Neural cell (in vitro differentiated cells): Measurements from ENCODE around the gene CAMK1D. TPM values are rescaled to one million over a fixed set of nuclear protein-coding genes. Genes with fewer than 3 reads are reported as not detected.

Source experiments
- H2AFZ ChIP-seq: fragments of 200-600, 300-800 bp; sonication (generic), shearing (Covaris generic); 2 replicates; pipeline ENCODE4 v1.6.0; 2014; ENCODE audit warnings: low read depth, mild to moderate bottlenecking, antibody characterized with exemption, low read length, moderate library complexity
- H3F3A ChIP-seq: fragments of 200-600 bp; shearing (Covaris generic); 2 replicates; pipeline ENCODE4 v1.6.1; 2016; ENCODE audit warnings: mild to moderate bottlenecking, moderate library complexity, mixed read lengths, antibody characterized with exemption, low read length; ENCODE audit not compliant: insufficient read depth, poor library complexity, severe bottlenecking
- H3K27ac ChIP-seq: fragments of 200-600, 300-800 bp; sonication (generic), shearing (Covaris generic); 2 replicates; pipeline ENCODE4 v1.5.1; 2014; ENCODE audit warnings: mild to moderate bottlenecking, low read length, moderate library complexity
- H3K27me3 ChIP-seq: fragments of 300-800, 200-600 bp; sonication (generic), shearing (Covaris generic); 2 replicates; pipeline ENCODE4 v1.6.0; 2014; ENCODE audit warnings: mild to moderate bottlenecking, low read depth, low read length, moderate library complexity; ENCODE audit not compliant: insufficient read depth
- H3K36me3 ChIP-seq: fragments of 300-800, 200-600 bp; sonication (generic), shearing (Covaris generic); 2 replicates; pipeline ENCODE4 v1.5.1; 2014; ENCODE audit warnings: mild to moderate bottlenecking, antibody characterized with exemption, low read length, moderate library complexity; ENCODE audit not compliant: insufficient read depth
- H3K4me2 ChIP-seq: fragments of 300-800, 200-600 bp; sonication (generic), shearing (Covaris generic); 2 replicates; pipeline ENCODE4 v1.6.0; 2014; ENCODE audit warnings: mild to moderate bottlenecking, low read length
- H3K4me3 ChIP-seq: fragments of 300-800, 200-600 bp; sonication (generic), shearing (Covaris generic); 2 replicates; pipeline ENCODE4 v1.5.1; 2014; ENCODE audit warnings: mild to moderate bottlenecking, low read length, moderate library complexity
- H3K79me2 ChIP-seq: fragments of 200-600 bp; shearing (Covaris generic); replicated peaks from 2 replicates; pipeline ENCODE4 v1.6.0; 2014; ENCODE audit warnings: mild to moderate bottlenecking, low read length, moderate library complexity; ENCODE audit not compliant: insufficient read depth
- H3K9ac ChIP-seq: fragments of 300-800, 200-600 bp; sonication (generic), shearing (Covaris generic); 2 replicates; pipeline ENCODE4 v1.6.1; 2016; ENCODE audit warnings: mild to moderate bottlenecking, low read length, mixed read lengths
- H3K9me2 ChIP-seq: fragments of 200-600 bp; shearing (Covaris generic); 2 replicates; pipeline ENCODE4 v1.6.1; 2016; ENCODE audit warnings: mild to moderate bottlenecking, low read length, mixed read lengths; ENCODE audit not compliant: insufficient read depth
- H3K9me3 ChIP-seq: fragments of 200-600, 300-800 bp; sonication (generic), shearing (Covaris generic); 2 replicates; pipeline ENCODE4 v1.6.1; 2016; ENCODE audit warnings: mild to moderate bottlenecking, mixed run types, low read length, moderate library complexity, mixed read lengths
- H4K20me1 ChIP-seq: fragments of 200-600 bp; shearing (Covaris generic); 2 replicates; pipeline ENCODE4 v1.6.1; 2016; ENCODE audit warnings: mild to moderate bottlenecking, mixed run types; ENCODE audit not compliant: insufficient read depth
- EP300 ChIP-seq: fragments of 450-650 bp; conservative IDR thresholded peaks from 2 replicates; pipeline ENCODE4 v1.6.1; 2014; ENCODE audit warnings: antibody characterized with exemption, mild to moderate bottlenecking, moderate library complexity; ENCODE audit not compliant: poor library complexity, severe bottlenecking
- EZH2 ChIP-seq: fragments of 200-600, 300-800 bp; shearing (Covaris generic), sonication (generic); IDR thresholded peaks from 2 replicates; pipeline ENCODE4 v1.6.1; 2014; ENCODE audit warnings: antibody characterized with exemption, low read length, borderline replicate concordance, mild to moderate bottlenecking; ENCODE audit not compliant: insufficient read depth, poor library complexity, severe bottlenecking
- MXI1 ChIP-seq: fragments of 450-650 bp; conservative IDR thresholded peaks from 2 replicates; pipeline ENCODE4 v1.6.1; 2014; ENCODE audit warnings: antibody characterized with exemption, mild to moderate bottlenecking; ENCODE audit not compliant: poor library complexity, severe bottlenecking
- POLR2AphosphoS5 ChIP-seq: IDR thresholded peaks from 2 replicates; pipeline ENCODE4 v1.6.1; 2012
- RAD21 ChIP-seq: fragments of 450-650 bp; conservative IDR thresholded peaks from 2 replicates; pipeline ENCODE4 v1.6.1; 2014; ENCODE audit warnings: antibody characterized with exemption, mild to moderate bottlenecking, moderate library complexity
- SMC3 ChIP-seq: fragments of 450-650 bp; conservative IDR thresholded peaks from 2 replicates; pipeline ENCODE4 v1.6.1; 2014; ENCODE audit warnings: antibody characterized with exemption, mild to moderate bottlenecking, moderate library complexity; ENCODE audit not compliant: poor library complexity
- TAF1 ChIP-seq: IDR thresholded peaks from 2 replicates; pipeline ENCODE4 v1.6.1; 2012; ENCODE audit warnings: low read depth
- polyA plus RNA-seq: library from polyadenylated mRNA; depleted of rRNA; stranded (reverse); fragments of >200 nt; gene quantifications from 2 replicates; pipeline ENCODE4 v1.2.3, GENCODE V29; 2014
- TF ChIP-seq, protein P1 (sequence below): fragments of 450-650 bp; IDR thresholded peaks from 2 replicates; pipeline ENCODE4 v1.5.1; 2014; ENCODE audit warnings: antibody characterized with exemption, mild to moderate bottlenecking, moderate library complexity; ENCODE audit not compliant: poor library complexity, severe bottlenecking
- TF ChIP-seq, protein P2 (sequence below): IDR thresholded peaks from 2 replicates; pipeline ENCODE4 v1.6.1; 2012; ENCODE audit warnings: borderline replicate concordance

Gene CAMK1D
- polyA plus RNA-seq, 1 donor from 2014 or later: 13.8 TPM

DNA sequence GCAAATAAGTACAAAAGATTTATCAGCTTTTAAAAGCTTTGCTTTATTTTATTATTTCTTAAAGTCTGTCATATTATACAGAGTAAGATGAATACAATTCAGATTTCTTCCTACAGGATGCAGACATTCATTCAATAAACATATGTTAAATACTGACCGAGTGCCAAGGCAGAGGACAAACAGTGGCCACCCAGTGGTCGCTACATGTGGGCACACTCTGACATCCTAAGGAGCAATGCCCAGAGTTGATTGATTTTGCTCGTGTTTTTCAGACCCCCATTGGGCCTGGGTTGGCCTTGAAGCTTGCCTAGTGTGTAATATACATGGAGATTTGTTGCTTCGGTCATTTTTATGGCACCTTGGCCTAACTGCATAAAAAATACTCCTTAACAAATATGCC lies 451.0 kb downstream of the CAMK1D start:
- Histone ChIP-seq H3K9me2 (no peaks in the 10 kb centered on the region), H3K4me2 (no peak overlapping the region)

DNA sequence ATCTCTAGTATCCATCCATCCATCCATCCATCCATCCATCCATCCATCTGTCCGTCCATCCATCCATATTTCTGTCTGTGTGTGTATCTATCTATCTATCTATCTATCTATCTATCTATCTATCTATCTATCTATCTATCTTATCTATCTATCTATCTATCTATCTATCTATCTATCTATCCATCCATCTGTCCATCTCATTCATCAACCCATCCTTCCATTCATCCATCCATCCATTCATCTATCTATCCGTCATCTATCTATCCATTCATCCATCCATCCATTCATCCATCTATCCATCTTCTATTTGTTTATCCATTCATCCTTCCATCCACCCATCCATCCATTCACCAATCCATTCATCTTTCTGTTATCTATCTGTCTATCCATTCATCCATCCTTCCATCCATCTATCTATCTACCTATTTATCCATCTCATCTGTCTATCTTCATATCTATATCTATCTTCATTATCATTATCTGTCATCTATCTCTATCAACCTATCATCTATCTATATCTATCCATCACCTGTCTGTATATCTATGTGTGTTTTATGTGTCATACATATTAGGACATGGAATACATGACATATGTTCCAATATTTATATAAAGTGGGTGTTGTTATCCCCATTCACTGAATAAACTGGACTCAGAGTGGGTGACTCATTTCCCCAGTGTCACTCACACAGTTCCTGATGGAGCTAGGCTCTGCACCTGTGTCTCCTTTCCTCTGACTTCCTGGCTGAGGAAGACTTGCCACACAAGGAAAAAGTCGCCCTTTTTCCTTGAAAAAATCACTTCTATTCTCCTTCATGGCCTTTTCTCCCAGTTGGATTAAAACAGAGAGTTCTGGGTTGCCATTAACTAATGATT lies 452.1 kb downstream of the CAMK1D start:
- Histone ChIP-seq H3K27ac (no peak overlapping the region), H3K4me2 (no peak overlapping the region), H2AFZ (no peak overlapping the region), H3K9me3 (no peaks in the 10 kb centered on the region), H3K27me3 (no peaks in the 10 kb centered on the region), H3K79me2 (no peaks in the 10 kb centered on the region), H3K9me2 (no peaks in the 10 kb centered on the region), H3K4me3 (no peak overlapping the region), H3K9ac (no peak overlapping the region), H4K20me1 (no peaks in the 10 kb centered on the region), H3K36me3 (no peaks in the 10 kb centered on the region), H3F3A (no peaks in the 10 kb centered on the region)
- TF ChIP-seq EZH2 (no peak), RAD21 (no peak), SMC3 (no peak), EP300 (no peak), MXI1 (no peak), POLR2AphosphoS5 (no peak), TAF1 (no peak)
- TF ChIP-seq, protein P1, sequence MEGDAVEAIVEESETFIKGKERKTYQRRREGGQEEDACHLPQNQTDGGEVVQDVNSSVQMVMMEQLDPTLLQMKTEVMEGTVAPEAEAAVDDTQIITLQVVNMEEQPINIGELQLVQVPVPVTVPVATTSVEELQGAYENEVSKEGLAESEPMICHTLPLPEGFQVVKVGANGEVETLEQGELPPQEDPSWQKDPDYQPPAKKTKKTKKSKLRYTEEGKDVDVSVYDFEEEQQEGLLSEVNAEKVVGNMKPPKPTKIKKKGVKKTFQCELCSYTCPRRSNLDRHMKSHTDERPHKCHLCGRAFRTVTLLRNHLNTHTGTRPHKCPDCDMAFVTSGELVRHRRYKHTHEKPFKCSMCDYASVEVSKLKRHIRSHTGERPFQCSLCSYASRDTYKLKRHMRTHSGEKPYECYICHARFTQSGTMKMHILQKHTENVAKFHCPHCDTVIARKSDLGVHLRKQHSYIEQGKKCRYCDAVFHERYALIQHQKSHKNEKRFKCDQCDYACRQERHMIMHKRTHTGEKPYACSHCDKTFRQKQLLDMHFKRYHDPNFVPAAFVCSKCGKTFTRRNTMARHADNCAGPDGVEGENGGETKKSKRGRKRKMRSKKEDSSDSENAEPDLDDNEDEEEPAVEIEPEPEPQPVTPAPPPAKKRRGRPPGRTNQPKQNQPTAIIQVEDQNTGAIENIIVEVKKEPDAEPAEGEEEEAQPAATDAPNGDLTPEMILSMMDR: no peak
- TF ChIP-seq, protein P2, sequence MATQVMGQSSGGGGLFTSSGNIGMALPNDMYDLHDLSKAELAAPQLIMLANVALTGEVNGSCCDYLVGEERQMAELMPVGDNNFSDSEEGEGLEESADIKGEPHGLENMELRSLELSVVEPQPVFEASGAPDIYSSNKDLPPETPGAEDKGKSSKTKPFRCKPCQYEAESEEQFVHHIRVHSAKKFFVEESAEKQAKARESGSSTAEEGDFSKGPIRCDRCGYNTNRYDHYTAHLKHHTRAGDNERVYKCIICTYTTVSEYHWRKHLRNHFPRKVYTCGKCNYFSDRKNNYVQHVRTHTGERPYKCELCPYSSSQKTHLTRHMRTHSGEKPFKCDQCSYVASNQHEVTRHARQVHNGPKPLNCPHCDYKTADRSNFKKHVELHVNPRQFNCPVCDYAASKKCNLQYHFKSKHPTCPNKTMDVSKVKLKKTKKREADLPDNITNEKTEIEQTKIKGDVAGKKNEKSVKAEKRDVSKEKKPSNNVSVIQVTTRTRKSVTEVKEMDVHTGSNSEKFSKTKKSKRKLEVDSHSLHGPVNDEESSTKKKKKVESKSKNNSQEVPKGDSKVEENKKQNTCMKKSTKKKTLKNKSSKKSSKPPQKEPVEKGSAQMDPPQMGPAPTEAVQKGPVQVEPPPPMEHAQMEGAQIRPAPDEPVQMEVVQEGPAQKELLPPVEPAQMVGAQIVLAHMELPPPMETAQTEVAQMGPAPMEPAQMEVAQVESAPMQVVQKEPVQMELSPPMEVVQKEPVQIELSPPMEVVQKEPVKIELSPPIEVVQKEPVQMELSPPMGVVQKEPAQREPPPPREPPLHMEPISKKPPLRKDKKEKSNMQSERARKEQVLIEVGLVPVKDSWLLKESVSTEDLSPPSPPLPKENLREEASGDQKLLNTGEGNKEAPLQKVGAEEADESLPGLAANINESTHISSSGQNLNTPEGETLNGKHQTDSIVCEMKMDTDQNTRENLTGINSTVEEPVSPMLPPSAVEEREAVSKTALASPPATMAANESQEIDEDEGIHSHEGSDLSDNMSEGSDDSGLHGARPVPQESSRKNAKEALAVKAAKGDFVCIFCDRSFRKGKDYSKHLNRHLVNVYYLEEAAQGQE: no peak

More for the DNA sequence above, 451.0 kb downstream of the CAMK1D start:
- Histone ChIP-seq H3K79me2 (no peaks in the 10 kb centered on the region), H3K27me3 (no peaks in the 10 kb centered on the region), H4K20me1 (no peaks in the 10 kb centered on the region), H3K9ac (no peak overlapping the region), H3K9me3 (no peaks in the 10 kb centered on the region), H2AFZ (no peak overlapping the region), H3K4me3 (no peak overlapping the region), H3K27ac (no peak overlapping the region), H3K36me3 (no peaks in the 10 kb centered on the region), H3F3A (no peaks in the 10 kb centered on the region)
- no peak for TF ChIP-seq EP300
- TF ChIP-seq EZH2: no peak
- no peak for TF ChIP-seq TAF1
- no peak for TF ChIP-seq MXI1
- TF ChIP-seq POLR2AphosphoS5: no peak
- TF ChIP-seq, protein P1: no peak
- no peak for TF ChIP-seq SMC3
- TF ChIP-seq, protein P2: no peak
- TF ChIP-seq RAD21: no peak
